NCI-H345 (cell line): ENCODE results near the gene AP1S1.
"Not testable (repeated sequence)": the region's sequence is repeated elsewhere in the genome, so short reads cannot be mapped to it uniquely, and the experiment has no call there.

Experiments used
- DNase-seq: peaks from one replicate; lab custom pipeline; 2025; lab: John Stamatoyannopoulos, UW

AP1S1 gene

GRCh38 chr7:101201695-101202602 lies 47.7 kb downstream of the AP1S1 start:
- DNase-seq = no peak

GRCh38 chr7:101202603-101202918 lies 48.3 kb downstream of the AP1S1 start:
- DNase-seq = no peak

- not testable (repeated sequence) for DNase-seq
Observed at GRCh38 chr7:101203740-101204738, 49.8 kb downstream of the AP1S1 start.

- DNase-seq = no peak
Observed at GRCh38 chr7:101205901-101206664, 51.8 kb downstream of the AP1S1 start.

- DNase-seq = no peak
Observed at GRCh38 chr7:101206665-101207042, 52.4 kb downstream of the AP1S1 start.

- no peak for DNase-seq
Observed at GRCh38 chr7:101207459-101207858, 53.2 kb downstream of the AP1S1 start.

GRCh38 chr7:101208794-101209193 lies 54.5 kb downstream of the AP1S1 start:
- DNase-seq = no peak

GRCh38 chr7:101210143-101210542 lies 55.9 kb downstream of the AP1S1 start:
- no peak for DNase-seq
